ENCODE data around the gene HMGN3. TPM values are rescaled to one million over a fixed set of nuclear protein-coding genes. Genes with fewer than 3 reads are reported as not detected.

Gene HMGN3
- total and polyA plus RNA-seq, 8 donors = 106 to 274 (median 248) TPM

GRCh38 chr6:79269877-79270276 is 35.4 kb upstream of the HMGN3 start:
- ATAC-seq (peak; percentile 91), DNase-seq (peak in 2 of 4 donors; percentile 14 to 44)
- Histone ChIP-seq H3K4me1 (no peaks in the 10 kb centered on the region), H3K9me3 (no peaks in the 10 kb centered on the region), H3K36me3 (no peaks in the 10 kb centered on the region), H3K27me3 (no peaks in the 10 kb centered on the region), H3K4me3 (no peak overlapping the region), H3K27ac (peak overlapping the region in 1 of 2 donors; percentile 5)
- intact Hi-C loops (cut with DNase I) = no loop called here
- TF ChIP-seq, protein P1, sequence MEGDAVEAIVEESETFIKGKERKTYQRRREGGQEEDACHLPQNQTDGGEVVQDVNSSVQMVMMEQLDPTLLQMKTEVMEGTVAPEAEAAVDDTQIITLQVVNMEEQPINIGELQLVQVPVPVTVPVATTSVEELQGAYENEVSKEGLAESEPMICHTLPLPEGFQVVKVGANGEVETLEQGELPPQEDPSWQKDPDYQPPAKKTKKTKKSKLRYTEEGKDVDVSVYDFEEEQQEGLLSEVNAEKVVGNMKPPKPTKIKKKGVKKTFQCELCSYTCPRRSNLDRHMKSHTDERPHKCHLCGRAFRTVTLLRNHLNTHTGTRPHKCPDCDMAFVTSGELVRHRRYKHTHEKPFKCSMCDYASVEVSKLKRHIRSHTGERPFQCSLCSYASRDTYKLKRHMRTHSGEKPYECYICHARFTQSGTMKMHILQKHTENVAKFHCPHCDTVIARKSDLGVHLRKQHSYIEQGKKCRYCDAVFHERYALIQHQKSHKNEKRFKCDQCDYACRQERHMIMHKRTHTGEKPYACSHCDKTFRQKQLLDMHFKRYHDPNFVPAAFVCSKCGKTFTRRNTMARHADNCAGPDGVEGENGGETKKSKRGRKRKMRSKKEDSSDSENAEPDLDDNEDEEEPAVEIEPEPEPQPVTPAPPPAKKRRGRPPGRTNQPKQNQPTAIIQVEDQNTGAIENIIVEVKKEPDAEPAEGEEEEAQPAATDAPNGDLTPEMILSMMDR (IDR thresholded peaks at IDR 0.05) = no peak

DNA sequence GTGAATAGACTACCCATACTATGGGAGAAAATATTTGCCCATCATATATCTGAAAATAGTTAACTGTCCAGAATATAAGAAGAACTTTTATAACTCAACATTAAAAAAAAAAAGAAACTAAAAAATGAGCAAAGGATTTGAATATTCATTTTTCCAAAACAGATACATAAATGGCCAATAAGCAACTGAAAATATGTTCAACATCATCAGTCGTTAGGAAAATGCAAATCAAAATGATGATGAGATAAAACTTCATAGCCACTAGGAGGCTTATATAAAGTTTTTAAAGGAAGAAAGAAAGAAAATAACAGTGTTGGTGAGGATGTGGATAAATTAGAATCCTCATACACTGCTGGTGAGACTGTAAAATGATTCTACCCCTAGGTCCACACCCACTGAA is 32.6 kb upstream of the HMGN3 start:
- Histone ChIP-seq H3K36me3 (no peaks in the 10 kb centered on the region), H3K9me3 (no peaks in the 10 kb centered on the region), H3K27me3 (no peaks in the 10 kb centered on the region), H3K4me1 (no peaks in the 10 kb centered on the region), H3K4me3 (no peak overlapping the region), H3K27ac (no peak overlapping the region)
- ATAC-seq = no peak
- DNase-seq = no peak
- TF ChIP-seq, protein P1 (IDR thresholded peaks at IDR 0.05) = no peak
- intact Hi-C loops (cut with DNase I) = no loop called here

GRCh38 chr6:79266051-79266450 is 31.6 kb upstream of the HMGN3 start:
- DNase-seq (no peak), ATAC-seq (no peak)
- Histone ChIP-seq H3K4me1 (no peaks in the 10 kb centered on the region), H3K9me3 (no peaks in the 10 kb centered on the region), H3K27ac (no peak overlapping the region), H3K36me3 (no peaks in the 10 kb centered on the region), H3K4me3 (no peak overlapping the region), H3K27me3 (no peaks in the 10 kb centered on the region)
- TF ChIP-seq, protein P1 (IDR thresholded peaks at IDR 0.05) = no peak
- intact Hi-C loops (cut with DNase I) = no loop called here

DNA sequence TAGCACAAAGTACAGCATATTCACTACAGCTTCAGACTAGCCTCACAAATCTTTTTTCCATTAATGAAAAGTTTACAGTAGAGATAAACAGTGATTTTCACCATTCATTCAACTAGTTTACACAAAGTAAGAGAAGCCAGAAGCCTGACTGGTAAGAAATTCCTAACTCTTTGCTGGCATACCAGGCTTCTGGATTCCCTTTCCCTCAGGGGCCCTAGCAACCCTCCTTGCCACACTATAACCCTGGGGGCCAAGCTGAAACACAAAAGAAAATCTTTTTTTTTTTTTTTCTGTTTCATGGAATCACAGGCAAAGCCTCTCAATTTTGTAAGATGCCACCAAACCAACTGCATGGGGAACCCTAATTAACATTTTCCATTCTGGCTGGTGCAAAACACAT is 28.9 kb upstream of the HMGN3 start:
- no peak for DNase-seq
- Histone ChIP-seq H3K9me3 (peaks cover 0 to 2% of the 10 kb centered on the region in 2 donors), H3K27ac (no peak overlapping the region), H3K4me3 (no peak overlapping the region), H3K27me3 (no peaks in the 10 kb centered on the region), H3K4me1 (no peaks in the 10 kb centered on the region), H3K36me3 (no peaks in the 10 kb centered on the region)
- TF ChIP-seq, protein P1 (IDR thresholded peaks at IDR 0.05) = no peak
- ATAC-seq = no peak
- intact Hi-C loops (cut with DNase I) = no loop called here

DNA sequence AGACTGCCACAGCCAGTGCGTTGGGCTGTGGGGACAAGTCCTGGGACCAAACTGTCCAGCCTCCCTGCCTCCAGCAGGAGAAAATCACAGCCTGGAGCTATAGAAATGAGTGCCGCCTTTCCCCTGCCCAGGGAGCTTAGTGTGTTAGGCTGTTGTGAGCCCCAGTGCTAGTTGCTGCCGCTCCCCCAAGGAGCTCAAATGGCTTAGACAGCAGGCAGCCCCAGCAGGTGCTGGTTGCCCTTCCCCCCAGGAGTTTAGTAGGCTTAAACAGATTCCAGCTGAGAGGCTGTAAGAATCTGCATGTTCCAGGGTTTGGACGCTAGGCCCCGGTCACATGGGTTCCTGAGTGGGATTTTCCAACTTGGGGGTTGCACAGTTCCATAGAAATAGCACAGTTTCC is 27.2 kb upstream of the HMGN3 start:
- TF ChIP-seq, protein P1 (IDR thresholded peaks at IDR 0.05) = no peak
- ATAC-seq = no peak
- intact Hi-C loops (cut with DNase I) = no loop called here
- Histone ChIP-seq H3K4me1 (no peaks in the 10 kb centered on the region), H3K27me3 (no peaks in the 10 kb centered on the region), H3K27ac (no peak overlapping the region), H3K9me3 (peaks cover 0 to 2% of the 10 kb centered on the region in 2 donors), H3K36me3 (no peaks in the 10 kb centered on the region), H3K4me3 (no peak overlapping the region)
- DNase-seq = peak in 1 of 4 donors; percentile 20

Data from left lung (tissue), 10 donors.